Activated CD8-positive, alpha-beta memory T cell treated with anti-CD3 and anti-CD28 coated beads, Interleukin-2, amount 50 U/mL, for 24 hours (primary cell): ENCODE data around the gene TOR1A.

Experiments used
- DNase-seq: peaks from one replicate; pipeline ENCODE4 v3.0.0-alpha.2; 2020; ENCODE audit errors: extremely low read depth

Gene TOR1A, protein sequence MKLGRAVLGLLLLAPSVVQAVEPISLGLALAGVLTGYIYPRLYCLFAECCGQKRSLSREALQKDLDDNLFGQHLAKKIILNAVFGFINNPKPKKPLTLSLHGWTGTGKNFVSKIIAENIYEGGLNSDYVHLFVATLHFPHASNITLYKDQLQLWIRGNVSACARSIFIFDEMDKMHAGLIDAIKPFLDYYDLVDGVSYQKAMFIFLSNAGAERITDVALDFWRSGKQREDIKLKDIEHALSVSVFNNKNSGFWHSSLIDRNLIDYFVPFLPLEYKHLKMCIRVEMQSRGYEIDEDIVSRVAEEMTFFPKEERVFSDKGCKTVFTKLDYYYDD

DNA sequence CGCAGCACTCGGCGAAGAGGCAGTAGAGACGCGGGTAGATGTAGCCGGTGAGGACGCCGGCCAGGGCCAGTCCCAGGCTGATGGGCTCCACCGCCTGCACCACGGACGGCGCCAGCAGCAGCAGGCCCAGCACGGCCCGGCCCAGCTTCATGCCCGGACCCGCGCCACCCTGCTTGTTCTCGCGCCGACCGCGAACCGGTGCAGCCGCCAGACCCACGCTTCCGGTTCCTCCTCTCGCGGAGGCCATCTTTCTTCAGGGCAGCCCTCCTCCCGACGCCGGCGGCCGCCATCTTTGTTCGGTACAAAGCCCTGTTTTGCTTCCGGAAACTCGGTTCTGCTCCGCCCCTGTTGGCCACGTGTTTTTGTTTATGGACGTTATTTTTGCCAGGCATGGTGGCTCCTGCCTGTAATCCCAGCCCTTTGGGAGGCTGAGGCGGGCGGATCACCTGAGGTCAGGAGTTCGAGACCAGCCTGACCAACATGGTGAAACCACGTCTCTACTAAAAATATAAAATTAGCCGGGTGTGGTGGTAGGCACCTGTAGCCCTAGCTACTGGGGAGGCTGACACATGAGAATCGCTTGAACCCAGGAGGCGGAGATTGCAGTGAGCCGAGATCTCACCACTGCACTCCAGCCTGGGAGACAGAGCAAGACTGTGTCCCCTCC is at the start of gene TOR1A:
TSS of gene TOR1A (minus strand) at position 202 of the 667 bp plus-strand sequence. CDS start at position 151, 51 bp downstream.
- DNase-seq, result peak; percentile 88

DNA sequence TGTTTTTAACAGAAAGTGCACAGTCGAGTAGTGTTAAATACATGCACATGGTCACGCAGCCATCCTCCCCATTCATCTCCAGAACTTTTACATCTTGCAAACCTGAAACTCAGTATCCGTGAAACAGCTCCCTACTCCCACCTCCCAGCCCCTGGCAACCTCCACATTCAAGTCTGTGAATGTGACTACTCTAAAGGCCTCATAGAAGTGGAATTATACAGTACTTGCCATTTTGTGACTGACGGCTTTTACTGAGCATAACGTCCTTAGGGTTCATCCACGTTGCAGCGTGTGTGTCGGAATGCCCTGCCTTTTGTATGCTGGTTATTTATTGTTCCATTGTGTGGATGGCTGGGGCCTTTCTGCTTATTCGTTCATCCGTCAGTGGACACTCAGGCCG is 47.1 kb upstream of the TOR1A start:
- DNase-seq, result no peak

DNA sequence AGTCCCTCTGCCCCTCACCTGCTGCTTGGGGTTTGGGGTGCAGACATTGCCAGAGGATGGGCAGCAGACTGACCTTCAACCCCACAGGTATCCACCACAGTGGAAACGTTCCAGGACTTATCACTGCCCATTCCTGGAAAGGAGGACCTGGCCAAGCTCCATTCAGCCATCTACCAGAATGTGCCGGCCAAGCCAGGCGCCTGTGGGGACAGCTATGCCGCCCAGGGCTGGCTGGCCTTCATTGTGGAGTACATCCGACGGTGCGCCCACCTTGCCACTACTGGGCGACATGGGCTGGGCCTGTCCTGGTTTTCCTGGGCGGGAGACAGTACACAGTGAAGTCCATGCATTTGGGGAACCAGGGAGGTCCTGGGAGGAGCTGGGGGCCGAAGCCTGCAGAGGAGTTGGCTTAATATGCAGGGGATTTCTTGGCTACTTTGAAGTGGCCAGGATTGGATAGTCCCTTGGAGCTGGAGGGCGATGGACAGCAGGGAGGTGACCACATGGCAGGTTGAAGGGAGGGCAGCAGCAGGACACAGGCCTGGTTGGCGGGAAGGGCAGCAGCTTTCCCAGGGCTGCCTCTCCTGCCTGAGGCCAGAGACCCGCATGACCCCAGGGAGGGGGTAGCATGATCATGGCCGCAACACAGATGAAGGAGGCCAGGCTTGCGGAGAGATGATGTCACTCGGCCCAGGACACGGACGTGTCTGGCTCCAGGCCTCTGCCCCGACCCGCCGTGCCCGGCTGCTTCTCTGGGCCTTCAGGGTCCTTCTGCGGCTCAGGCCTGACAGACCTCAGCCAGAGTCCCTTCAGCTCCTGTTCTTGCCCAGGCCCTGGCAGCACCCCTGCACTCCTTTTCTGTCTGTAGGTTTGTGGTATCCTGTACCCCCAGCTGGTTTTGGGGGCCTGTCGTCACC is 45.9 kb upstream of the TOR1A start:
- DNase-seq, result no peak

DNA sequence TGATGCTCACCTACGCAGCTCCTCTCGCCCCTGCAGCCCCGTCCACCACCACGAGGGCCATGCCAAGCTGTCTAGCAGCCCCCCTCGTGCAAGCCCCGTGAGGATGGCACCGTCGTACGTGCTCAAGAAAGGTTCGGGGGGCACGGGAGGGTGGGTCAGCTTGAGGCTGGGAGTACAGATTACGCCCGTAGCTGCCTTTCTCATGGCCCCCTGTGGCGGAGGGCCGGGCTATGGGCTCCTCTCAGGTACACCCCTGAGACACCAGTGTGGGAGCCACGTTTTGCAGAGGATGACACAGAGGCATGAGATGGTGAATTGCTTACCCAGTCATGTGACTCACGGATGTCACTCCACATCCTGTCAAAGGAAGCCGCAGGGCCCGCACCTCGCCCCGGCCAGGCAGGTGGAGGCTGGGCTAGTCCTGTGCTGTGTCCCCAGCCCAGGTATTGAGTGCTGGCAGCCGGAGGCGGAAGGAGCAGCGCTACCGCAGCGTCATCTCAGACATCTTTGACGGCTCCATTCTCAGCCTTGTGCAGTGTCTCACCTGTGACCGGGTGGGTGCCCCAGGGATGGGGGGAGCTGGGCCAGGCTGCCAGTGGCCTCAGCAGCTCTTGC is 45.0 kb upstream of the TOR1A start:
- DNase-seq, result peak; percentile 66

DNA sequence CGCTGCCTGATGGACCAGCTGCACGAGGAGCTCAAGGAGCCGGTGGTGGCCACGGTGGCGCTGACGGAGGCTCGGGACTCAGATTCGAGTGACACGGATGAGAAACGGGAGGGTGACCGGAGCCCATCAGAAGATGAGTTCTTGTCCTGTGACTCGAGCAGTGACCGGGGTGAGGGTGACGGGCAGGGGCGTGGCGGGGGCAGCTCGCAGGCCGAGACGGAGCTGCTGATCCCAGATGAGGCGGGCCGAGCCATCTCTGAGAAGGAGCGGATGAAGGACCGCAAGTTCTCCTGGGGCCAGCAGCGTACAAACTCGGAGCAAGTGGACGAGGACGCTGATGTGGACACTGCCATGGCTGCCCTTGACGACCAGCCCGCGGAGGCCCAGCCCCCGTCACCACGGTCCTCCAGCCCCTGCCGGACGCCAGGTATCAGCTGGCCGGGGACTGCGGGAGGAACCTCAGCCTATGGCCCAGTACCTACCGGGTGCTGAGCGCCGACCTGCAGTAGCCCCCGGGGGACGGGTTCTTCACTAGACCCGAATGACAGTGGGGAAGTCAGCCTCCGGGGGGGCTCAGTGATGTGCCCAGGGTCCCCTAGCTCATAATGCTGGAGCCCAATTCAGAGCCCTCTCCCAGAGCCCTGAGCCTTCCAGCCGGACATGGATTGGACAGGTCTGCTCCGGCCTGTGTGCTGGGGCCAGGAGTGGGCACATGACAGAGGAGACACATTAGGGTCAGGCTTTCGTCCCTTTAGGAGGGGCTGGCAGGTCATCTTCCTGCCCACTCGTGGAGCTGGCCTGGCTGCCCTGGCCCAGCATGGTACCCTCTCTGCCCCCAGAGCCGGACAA is 44.3 kb upstream of the TOR1A start:
- no peak for DNase-seq

DNA sequence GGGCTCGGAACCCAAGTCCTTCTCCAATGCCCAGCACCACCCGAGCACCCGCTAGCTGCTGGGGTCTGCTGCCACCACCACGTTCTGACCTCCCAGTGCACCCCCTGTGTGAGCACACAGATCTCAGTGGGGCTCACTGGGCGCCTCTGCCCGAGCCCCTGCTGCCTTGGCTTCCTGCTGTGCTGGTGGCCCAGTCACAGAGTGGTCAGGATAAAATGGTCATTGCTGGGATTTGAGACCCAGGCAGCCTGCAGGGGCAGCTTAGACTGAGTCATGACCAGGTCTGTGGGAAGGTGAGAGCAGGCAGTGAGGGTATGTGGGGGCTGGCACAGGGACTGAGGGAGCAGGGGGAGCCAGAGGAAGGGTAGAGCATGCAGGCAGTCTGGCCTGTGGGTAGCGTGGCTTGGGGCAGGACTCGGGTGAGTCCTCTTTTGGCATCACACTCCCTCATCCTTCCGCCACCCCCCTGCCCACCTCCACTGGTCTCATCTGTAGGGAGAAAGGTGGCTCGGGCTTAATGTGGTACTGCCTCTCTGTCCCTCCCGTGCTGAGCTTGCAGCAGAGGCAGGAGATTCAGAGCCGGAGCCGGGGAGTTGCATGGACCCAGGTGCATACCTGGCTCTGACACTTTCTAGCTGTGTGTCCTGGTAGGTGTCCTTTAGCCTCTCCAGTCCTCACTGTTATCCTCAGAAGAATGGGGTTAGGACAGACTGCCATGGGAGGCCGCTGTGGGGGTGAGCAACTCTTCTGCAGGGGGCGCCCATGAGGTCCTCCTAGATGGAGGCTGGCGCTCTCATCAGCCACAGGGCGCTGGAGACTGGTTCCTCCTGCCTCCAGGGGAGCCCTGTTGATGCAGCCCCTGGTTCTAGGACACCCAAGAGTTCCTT is 43.4 kb upstream of the TOR1A start:
- no peak for DNase-seq

DNA sequence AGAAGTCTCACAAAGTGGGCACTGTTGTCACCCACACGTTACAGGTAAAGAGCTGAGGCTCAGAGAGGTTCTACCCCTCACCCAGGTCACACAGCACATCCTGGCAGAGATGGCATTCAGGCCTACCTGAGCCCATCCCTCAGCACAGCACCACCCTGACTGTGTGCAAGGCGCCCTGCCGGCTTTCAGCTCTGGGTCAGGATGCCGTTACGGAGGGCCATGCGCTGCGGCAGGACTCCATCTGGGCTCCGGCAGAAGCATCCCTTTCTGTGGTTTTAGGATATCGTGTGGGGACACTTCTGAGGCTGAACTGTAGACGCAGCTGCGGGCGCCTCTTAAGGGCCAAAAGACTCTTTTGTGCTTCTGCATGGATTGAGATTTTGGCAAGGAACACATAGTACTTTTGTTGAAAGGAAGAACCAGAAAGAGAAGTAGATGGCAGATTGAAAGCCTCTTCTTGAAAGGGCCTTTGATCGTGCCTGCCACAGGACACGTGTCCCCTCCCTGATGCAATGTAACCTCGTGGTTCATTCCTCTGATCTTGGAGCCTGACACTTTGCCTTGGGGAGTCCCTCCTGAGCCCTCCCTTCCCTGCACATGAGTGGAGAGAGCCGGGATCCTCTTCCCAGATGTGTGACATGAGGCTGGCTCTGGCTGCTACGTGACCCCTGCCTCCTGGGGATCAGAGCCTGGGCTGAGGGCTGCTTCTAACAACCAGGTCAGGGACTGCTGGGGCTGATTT is 42.6 kb upstream of the TOR1A start:
- no peak for DNase-seq

DNA sequence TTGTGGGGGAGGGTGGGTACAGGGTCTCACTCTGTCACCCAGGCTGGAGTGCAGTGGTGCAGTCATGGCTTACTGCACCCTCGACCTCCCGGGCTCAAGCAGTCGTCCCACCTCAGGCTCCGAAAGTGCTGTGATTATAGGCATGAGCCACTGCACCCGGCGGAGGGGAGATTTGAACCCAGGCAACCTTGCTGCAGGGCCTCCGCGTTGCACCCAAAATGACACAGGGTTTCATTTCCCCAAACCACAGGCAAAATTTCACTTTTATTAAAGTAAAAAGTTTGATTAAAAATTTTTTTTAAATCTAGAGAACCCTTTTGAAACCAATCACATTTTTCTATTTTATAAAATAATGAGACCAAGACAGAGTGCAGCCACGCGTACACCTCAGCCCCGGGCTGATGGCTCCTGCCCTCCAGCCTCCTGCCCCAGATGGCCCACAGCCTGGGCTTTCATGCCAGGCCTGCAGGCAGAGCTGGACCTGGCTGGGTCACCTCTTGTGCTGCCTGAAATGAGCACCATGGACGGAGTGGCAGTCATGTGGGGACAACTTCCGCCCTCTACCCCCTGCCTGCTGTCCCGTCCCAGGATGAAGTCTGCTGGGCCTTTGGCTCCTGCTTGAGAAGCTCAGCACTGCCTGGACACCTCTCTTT is 41.9 kb upstream of the TOR1A start:
- DNase-seq, result no peak

DNA sequence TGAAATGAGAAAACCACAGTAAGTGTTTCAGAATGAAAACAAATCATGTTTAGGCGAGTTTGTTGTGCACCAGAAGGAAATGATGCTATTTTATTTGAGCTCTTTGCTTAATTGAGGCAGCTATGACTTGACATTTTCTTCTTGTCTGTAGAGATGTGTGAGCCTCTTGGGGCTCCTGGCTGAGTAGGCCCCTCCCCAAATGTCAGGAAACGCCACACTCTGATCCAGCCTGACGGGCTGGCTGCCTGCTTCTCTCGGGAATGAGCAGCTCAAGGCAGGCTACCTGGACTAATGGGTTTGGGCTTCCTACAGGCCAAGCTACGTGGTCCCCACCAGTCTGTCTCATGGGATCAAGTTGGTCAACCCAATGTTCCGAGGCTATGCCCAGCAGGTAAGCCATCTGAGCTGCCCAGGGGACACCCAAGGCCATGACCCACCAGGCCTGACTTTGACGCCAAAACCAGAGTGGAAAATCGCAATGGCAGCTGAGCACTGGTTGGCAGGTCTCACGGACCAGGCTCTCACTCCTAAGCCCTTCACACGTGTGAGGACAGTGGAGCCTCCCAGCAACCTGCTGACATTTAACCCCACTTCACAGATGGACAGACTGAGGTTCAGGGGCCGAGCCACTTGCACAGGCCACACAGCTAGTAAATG is 41.2 kb upstream of the TOR1A start:
- DNase-seq, result no peak

DNA sequence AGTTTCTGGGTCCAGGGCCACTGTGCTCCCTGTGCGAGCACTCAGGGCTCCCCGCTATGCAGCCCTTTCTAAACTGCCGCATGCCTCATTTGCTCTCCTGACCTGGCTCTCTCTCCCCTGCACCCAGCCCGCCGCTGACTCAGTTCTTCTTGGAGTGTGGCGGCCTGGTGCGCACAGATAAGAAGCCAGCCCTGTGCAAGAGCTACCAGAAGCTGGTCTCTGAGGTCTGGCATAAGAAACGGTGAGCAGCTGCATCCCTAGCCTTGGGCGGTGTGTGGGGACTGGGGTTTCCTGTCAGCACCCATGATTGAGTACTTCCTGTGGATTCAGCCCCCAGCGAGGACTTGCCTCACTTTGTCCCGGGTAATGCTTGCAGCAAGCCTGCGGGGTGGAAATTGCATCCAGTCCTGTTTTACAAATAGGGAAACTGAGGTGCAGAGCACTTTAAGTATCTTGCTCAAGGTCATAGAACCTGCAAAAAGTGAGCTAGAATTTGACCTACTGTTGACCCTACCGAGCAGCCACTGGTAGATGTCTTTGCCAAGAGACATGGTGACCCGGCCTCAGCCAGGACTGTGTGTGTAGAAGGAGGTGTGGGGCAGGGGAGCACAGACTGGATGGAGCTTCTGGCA is 39.2 kb upstream of the TOR1A start:
- peak; percentile 41 for DNase-seq

DNA sequence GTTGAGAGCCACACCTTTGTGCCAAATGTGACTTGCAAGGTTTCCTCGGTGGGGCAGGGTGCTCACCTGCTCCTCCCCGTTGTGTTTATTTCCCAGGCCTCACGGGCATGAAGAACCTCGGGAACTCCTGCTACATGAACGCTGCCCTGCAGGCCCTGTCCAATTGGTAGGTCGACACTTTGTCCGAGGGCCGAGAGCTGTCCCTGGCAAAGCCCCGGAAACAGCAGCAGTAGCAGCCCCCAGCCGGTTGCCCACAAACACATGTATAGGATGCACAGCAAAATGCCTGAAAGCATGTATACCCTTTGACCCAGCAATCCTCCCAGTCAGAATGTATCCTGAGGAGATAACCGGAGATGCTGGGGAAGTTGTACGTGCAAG is 37.5 kb upstream of the TOR1A start:
- DNase-seq, result no peak

DNA sequence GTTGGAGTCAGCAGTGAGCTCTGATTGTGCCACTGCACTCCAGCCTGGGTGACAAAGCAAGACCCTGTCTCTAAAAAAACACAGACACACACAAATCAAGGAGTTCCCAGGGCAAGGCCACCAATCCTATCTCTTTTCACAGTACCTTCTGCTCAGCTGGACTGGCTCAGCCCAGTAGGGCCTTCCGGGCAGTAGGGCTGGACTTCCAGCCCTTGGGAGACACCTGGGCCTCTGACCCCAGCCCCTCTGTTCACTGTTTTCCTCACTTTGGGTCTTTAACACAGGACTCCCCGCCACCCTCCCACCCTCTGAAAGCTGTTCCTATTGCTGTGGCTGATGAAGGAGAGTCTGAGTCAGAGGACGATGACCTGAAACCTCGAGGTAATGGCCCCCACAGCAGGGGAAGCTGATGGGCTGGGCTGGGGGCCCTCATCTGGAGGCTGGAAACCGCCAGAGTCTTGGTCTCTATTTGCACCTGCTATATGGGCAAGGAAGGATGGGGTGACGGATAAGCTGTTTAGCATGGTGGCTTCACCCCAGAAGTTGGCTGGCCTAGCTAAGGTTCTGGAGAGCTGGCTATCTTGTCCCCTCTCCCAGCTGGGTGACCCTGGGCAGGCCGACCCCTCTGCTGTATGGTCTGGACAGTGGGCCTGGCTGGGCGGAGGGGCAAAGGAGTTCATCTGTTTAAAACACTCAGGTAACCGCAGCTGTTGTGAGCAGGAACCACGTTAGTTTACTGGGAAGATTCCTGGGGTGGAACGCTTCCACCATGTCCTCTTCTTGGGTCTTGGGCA is 36.9 kb upstream of the TOR1A start:
- DNase-seq, result no peak

DNA sequence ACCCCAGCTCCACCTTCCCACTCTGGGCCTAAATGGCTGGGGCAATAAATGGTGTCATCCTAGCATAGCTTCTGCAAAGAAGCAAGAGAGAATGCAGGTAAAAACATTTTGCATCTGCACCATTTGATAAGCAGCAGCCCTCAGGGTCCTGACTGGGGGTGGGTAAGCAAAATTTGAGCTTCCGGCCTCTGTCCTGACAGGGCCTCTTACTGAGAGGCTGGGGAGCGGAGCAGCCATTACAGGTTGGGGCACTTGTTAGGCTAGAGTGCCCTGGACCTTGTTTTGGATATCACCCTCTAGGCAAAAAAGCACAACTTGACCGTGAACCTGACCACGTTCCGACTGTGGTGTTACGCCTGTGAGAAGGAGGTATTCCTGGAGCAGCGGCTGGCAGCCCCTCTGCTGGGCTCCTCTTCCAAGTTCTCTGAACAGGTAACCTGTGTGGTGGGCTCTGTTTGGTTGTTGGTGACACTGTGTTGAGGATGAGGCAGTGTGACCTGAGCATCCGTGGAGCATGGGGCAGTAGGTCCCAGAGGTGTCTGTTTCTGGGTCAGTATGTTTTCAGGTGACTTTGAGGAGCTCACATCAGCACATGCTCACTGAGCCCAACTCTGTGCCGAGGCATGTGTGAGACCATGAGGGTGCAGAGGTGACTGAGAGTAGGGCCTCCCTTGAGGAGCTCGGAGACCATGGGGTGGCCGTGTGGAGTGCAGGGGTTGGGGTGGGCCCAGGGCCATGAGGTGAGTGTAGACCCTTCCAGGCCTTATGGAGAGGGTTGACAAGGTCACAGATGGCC is 34.4 kb upstream of the TOR1A start:
- no peak for DNase-seq

DNA sequence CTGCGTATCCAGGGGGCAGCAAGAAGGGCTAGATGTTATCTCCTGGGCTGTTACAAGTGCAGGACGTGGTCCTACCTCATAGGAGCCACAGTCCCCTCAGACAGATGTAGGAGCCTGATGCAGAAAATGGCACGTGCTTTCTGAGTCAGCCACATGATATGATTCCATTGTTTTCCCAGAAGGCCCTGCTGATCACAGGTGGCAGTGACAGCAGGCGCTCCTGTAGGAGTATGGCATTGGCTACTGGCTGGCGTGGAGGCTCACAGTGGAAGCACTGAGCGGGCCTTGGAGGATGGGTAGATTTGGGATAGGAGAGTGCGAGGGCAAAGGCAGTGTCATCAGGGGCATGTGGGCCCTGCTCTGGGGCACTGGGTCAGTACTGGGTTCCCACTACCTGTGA is 33.3 kb upstream of the TOR1A start:
- no peak for DNase-seq

DNA sequence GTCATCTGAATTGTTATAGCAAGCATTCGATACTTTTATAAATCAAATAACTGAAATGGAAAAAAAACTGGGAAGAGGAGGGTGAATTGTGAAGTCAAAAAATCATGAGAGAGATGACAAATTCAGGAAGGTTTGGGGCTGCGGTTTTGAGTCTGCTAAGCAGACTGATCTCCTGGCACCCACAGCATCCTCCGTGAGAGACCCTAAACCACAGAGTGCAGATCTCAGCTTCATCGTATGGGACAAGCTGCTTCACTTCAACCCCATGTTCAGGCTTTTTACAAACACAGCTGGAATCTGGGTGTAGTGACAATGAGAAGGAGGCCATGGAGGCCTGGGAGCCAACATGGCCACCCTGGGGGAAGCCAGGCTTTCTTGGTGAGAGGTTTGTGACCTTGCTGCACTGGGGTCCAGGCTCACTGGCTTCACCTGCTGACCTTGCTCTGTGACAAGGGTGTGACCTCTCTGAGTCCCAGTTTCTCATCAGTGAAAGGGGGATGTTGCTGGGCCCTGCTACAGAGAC is 30.7 kb upstream of the TOR1A start:
- no peak for DNase-seq

DNA sequence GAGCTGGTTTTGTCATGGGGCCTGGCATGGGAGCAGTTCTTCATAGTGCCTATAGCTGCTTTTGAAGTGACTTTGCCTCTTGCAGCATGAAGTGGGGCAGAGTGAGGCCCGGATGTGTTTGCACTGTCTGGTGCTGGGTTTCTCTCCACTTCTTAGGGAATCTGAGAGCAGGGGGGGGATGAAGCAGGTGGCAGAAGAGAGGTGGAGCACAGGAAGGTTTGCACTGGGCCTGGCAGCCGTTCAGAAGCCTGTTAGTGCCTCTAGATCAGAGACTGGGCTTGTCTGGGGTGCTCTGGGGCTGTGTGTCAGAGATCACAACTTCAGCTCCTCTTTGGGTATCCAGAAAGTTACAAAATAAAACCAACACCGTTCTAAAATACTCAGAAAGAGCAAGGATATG is 29.7 kb upstream of the TOR1A start:
- DNase-seq, result no peak
